ENCODE measurements around the gene MOBP. TPM values are rescaled to one million over a fixed set of nuclear protein-coding genes. Genes with fewer than 3 reads are reported as not detected.

MOBP gene
- total RNA-seq, 1 donor from 2014 or later: 0.13 TPM

GRCh38 chr3:39474126-39474515 is 6.6 kb downstream of the MOBP start:
- H3K4me1 Mint-ChIP-seq: no peaks in the 10 kb centered on the region
- CTCF ChIA-PET: no interaction called here
- peaks cover 13% of the 10 kb centered on the region for H3K27me3 Mint-ChIP-seq
- H3K4me3 Mint-ChIP-seq: no peak overlapping the region
- TF ChIP-seq CTCF (IDR thresholded peaks at IDR 0.05): no peak
- intact Hi-C loops (cut with micrococcal nuclease): no loop called here
- ATAC-seq (ENCODE audit: low read depth) (no peak), DNase-seq (no peak)
- H3K9me3 Mint-ChIP-seq: peaks cover 3% of the 10 kb centered on the region
- POLR2A ChIA-PET: no interaction called here
- H3K27ac Mint-ChIP-seq: no peak overlapping the region
- no peaks in the 10 kb centered on the region for H3K36me3 Mint-ChIP-seq (ENCODE audit: low read depth)

- no peak for TF ChIP-seq CTCF (IDR thresholded peaks at IDR 0.05)
- Mint-ChIP-seq H3K4me1 (no peaks in the 10 kb centered on the region), H3K27me3 (peaks cover 6% of the 10 kb centered on the region), H3K4me3 (no peak overlapping the region), H3K27ac (no peak overlapping the region), H3K9me3 (peaks cover 3% of the 10 kb centered on the region), H3K36me3 (ENCODE audit: low read depth) (no peaks in the 10 kb centered on the region)
- intact Hi-C loops (cut with micrococcal nuclease): no loop called here
- ChIA-PET POLR2A (no interaction called here), CTCF (no interaction called here)
- DNase-seq (no peak), ATAC-seq (ENCODE audit: low read depth) (no peak)
These were observed 9.3 kb downstream of the MOBP start for GRCh38 chr3:39476783-39477182.

GRCh38 chr3:39478226-39478625 is 10.7 kb downstream of the MOBP start:
- intact Hi-C loops (cut with micrococcal nuclease): no loop called here
- no peak overlapping the region for H3K4me3 Mint-ChIP-seq
- H3K4me1 Mint-ChIP-seq: no peaks in the 10 kb centered on the region
- POLR2A ChIA-PET: no interaction called here
- TF ChIP-seq CTCF (IDR thresholded peaks at IDR 0.05): no peak
- CTCF ChIA-PET: no interaction called here
- H3K36me3 Mint-ChIP-seq (ENCODE audit: low read depth): no peaks in the 10 kb centered on the region
- no peak for DNase-seq
- H3K27ac Mint-ChIP-seq: no peak overlapping the region
- H3K27me3 Mint-ChIP-seq: no peaks in the 10 kb centered on the region
- no peak for ATAC-seq (ENCODE audit: low read depth)
- H3K9me3 Mint-ChIP-seq: peaks cover 3% of the 10 kb centered on the region

- CTCF ChIA-PET: no interaction called here
- peaks cover 3% of the 10 kb centered on the region for H3K9me3 Mint-ChIP-seq
- no peak for TF ChIP-seq CTCF (IDR thresholded peaks at IDR 0.05)
- no peak for ATAC-seq (ENCODE audit: low read depth)
- H3K36me3 Mint-ChIP-seq (ENCODE audit: low read depth): no peaks in the 10 kb centered on the region
- POLR2A ChIA-PET: no interaction called here
- intact Hi-C loops (cut with micrococcal nuclease): no loop called here
- no peak for DNase-seq
- no peaks in the 10 kb centered on the region for H3K4me1 Mint-ChIP-seq
- H3K27me3 Mint-ChIP-seq: no peaks in the 10 kb centered on the region
- H3K27ac Mint-ChIP-seq: no peak overlapping the region
- no peak overlapping the region for H3K4me3 Mint-ChIP-seq
These were observed 12.4 kb downstream of the MOBP start for GRCh38 chr3:39479701-39480414.

- intact Hi-C loops (cut with micrococcal nuclease): no loop called here
- ChIA-PET CTCF (no interaction called here), POLR2A (no interaction called here)
These were observed 18.1 kb downstream of the MOBP start for GRCh38 chr3:39485547-39485946.

More at GRCh38 chr3:39485547-39485946, 18.1 kb downstream of the MOBP start:
- H3K9me3 Mint-ChIP-seq: no peaks in the 10 kb centered on the region
- no peaks in the 10 kb centered on the region for H3K36me3 Mint-ChIP-seq (ENCODE audit: low read depth)
- H3K4me1 Mint-ChIP-seq: no peaks in the 10 kb centered on the region
- no peak overlapping the region for H3K4me3 Mint-ChIP-seq
- H3K27ac Mint-ChIP-seq: no peak overlapping the region
- DNase-seq (no peak), ATAC-seq (ENCODE audit: low read depth) (no peak)
- peaks cover 11% of the 10 kb centered on the region for H3K27me3 Mint-ChIP-seq
- TF ChIP-seq CTCF (IDR thresholded peaks at IDR 0.05): no peak

Data from activated B cell treated with CpG ODN at 0.5 μM for 24 hours (primary cell).